K562 treated with DMSO at 1 percent for 12 hours (cell line): ENCODE data around the gene NCOA3. TPM values are rescaled to one million over a fixed set of nuclear protein-coding genes. Genes with fewer than 3 reads are reported as not detected.

Source experiments
- total RNA-seq: library from RNA; unstranded; fragments of 300-600 nt; gene quantifications from 2 replicates; pipeline ENCODE4 v1.2.3, GENCODE V29; 2022; ENCODE audit not compliant: insufficient read depth

NCOA3 gene
- 3.8 and 20.1 TPM in 2 replicates for total RNA-seq

DNA sequence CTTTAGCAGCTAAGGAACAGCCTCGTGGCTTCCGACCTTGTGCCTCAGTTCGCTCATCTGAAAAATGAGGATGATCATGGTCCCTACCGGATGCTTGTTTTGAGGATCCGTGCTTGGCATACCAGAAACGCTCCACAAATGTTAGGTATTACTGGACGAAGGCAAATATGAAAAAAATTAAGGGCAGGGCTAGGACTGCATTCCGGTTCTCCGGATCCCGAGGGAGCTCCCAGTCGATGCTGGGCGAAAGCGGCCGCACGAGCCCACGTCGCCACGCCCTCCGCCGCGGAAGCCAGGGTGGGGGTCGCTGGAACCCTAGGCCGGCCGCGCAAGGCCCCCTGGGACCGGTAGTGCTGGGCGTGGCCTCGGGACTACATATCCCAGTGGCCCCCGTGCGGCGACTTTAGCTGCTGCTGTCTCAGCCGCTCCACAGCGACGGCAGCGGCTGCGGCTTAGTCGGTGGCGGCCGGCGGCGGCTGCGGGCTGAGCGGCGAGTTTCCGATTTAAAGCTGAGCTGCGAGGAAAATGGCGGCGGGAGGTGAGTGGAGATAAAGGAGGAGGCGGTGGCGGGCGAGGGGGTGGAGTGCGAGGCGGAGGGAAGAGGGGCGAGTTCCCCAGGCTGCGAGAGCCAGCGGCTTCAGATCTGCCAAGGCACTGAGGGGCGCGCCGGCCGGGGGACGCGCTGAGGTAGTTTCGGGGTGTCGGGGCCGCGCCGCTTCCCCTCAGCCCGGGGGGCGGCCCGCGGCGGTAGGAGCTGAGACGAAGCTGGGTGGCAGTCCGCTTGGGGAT, at the start of gene NCOA3:
Gene NCOA3, plus strand, starts transcription at position 406 of the 789 bp plus-strand sequence. CDS start 120,361 bp downstream, outside the sequence.

Other genes with a start within 250 kb of the NCOA3 start
- 9.0 and 27.7 TPM in 2 replicates for gene ZMYND8, start 145.2 kb upstream of the NCOA3 start, total RNA-seq